ENCODE results near the gene SMAD7.

The SMAD7 gene

DNA sequence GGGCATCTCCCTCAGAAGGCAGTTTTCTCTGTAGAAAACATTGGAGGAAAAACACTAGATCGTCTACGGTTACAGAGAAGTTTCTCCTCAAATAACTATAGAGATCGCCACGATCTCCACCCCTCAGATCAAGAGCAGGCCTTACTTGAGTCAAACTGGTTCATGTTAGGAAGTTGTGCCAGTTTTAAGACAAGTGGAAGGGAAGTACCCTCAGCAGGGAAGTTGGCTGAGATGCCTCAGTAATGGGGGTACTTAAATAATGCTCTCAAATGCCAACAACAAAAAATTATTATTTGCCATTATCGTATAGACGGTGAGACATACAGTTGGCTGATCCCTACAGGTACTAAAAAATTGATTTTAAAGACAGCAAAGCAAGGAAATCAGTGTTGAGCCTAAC lies 8.2 kb upstream of the SMAD7 start:
- Histone ChIP-seq H3K4me3 (no peak overlapping the region), H3K27ac (no peak overlapping the region)
- DNase-seq (ENCODE audit: low spot score): no peak
- TF ChIP-seq, protein P1, sequence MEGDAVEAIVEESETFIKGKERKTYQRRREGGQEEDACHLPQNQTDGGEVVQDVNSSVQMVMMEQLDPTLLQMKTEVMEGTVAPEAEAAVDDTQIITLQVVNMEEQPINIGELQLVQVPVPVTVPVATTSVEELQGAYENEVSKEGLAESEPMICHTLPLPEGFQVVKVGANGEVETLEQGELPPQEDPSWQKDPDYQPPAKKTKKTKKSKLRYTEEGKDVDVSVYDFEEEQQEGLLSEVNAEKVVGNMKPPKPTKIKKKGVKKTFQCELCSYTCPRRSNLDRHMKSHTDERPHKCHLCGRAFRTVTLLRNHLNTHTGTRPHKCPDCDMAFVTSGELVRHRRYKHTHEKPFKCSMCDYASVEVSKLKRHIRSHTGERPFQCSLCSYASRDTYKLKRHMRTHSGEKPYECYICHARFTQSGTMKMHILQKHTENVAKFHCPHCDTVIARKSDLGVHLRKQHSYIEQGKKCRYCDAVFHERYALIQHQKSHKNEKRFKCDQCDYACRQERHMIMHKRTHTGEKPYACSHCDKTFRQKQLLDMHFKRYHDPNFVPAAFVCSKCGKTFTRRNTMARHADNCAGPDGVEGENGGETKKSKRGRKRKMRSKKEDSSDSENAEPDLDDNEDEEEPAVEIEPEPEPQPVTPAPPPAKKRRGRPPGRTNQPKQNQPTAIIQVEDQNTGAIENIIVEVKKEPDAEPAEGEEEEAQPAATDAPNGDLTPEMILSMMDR (IDR thresholded peaks at IDR 0.05): no peak

DNA sequence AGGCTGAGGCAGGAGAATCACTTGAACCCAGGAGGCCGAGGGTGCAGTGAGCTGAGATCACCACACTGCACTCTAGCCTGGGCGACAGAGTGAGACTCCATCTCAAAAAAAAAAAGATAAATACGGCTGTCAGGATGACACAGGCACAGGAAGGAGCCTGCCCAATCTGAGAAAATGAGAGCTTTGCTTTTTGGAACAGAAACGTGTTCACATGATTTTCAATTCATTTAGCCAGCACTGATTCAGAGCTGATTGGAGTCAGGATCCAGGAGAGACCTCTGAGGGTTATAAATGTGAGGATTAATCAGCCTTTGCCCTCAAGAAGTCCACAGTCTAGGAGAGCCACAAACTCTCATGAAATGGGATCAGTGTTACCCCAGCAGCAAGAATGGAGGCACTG lies 6.9 kb upstream of the SMAD7 start:
- H3K4me3 ChIP-seq: no peak overlapping the region
- DNase-seq (ENCODE audit: low spot score): no peak
- H3K27ac ChIP-seq: peak overlapping the region in 1 of 2 donors; percentile 92
- TF ChIP-seq, protein P1 (IDR thresholded peaks at IDR 0.05): no peak

DNA sequence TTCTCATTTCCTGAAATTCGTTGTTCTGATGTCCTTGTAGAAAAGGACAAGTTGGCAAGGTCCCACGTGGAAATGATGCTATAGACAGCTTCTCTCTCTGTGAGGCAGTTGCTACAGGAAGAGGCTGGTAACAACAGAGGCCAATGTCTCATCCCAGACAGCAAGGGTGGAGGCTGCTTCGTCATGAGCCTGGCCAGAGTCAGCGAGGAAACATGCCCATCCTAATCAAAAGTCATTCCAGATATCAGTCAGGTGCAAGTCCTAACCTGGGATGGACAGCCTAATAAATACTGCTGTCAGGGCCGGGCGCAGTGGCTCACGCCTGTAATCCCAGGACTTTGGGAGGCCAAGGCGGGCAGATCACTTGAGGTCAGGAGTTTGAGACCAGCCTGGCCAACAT lies 6.4 kb upstream of the SMAD7 start:
- Histone ChIP-seq H3K4me3 (no peak overlapping the region), H3K27ac (peak overlapping the region; percentile 28 to 92)
- peak; percentile 61 for DNase-seq (ENCODE audit: low spot score)
- TF ChIP-seq, protein P1 (IDR thresholded peaks at IDR 0.05): no peak

DNA sequence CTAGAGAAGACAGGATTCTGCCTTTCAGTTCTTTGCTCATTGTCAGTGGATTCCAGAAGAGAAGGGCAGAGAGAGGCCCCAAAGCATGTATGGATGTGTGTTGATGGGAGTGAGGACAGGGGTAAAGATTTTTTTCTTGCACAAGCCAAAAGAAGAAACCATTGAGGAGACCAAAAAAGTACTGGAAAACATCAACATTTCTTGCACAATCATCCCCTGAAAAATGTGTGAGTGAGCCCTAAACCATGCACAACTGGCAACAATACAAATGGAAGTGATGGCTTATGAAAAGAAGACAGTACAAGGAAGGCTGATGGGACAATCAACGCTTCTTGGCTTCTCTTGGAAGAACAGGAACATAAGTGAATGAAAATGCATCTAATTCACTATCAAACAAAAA lies 5.6 kb upstream of the SMAD7 start:
- TF ChIP-seq, protein P1 (IDR thresholded peaks at IDR 0.05): no peak
- Histone ChIP-seq H3K27ac (peak overlapping the region; percentile 83 to 92), H3K4me3 (peak overlapping the region; percentile 18)
- DNase-seq (ENCODE audit: low spot score): peak; percentile 65

DNA sequence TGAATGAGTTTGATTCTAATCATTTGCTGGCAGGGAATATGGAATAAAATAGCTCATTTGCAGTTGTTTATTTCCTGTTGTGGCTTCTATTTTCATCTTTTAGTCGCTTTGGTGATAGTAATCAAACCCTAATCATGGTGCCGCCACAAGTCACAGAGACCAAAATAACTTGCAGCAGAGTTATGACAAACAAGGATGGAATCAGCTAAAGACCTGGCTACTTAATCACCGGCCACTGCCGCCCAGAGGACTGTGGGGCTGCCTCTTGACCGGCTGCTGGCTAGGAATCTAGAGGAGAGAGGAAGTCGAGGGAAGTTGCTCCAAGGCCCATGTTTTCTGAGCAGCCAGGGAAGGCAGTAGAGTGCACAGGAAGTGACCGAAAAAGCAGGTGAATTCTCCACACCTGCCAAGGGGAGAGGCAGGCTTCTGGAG lies 5.1 kb upstream of the SMAD7 start:
- Histone ChIP-seq H3K27ac (peak overlapping the region; percentile 83 to 92), H3K4me3 (peak overlapping the region; percentile 18)
- TF ChIP-seq, protein P1 (IDR thresholded peaks at IDR 0.05): no peak
- peak; percentile 88 for DNase-seq (ENCODE audit: low spot score)

DNA sequence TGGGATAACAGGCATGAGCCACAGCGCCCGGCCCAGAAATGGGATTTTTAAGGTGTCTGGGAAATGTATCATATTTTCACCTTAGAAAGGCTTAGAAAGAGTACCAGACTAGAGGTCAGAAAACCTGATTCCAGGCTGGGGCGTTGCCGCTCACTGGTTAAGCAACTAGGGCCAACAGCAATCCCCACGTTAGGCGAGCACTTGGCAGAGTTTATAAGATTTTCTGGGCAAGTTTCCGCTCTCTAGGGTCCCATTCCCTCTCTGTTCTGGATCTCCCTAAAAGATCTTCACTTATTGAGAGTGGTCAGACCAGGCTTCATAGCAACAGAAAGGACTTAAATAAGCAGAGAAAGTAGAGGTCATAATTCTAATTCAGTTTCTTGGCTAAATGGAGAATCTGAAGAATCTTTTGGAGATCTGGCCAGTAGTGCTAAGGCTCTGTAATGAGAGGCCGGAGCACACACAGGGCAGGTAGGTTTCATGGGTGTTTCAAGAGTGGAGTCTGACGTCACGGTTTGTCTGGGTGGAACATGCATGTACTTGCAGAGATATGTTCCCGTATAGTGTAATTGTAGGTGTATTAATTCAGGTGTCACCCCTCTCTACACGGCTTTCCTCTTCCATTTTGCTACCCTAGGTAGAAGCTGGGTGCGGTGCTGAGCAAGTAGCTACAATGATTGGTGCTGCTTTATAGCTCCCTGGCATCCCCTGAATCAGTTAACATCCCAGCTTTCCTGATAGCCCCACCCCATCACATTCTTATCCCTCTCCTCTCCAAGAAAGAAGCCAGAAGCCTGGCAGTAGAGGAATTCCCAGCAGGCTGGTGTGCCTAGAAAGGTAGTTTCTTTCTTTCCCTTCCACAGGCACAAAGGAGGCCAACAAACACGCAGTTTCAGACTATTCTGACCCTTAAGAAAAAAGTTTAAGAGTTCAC lies 4.4 kb upstream of the SMAD7 start:
- peak; percentile 72 for DNase-seq (ENCODE audit: low spot score)
- TF ChIP-seq, protein P1 (IDR thresholded peaks at IDR 0.05): no peak
- peak overlapping the region; percentile 9 for H3K4me3 ChIP-seq
- H3K27ac ChIP-seq: peak overlapping the region; percentile 83 to 92
